ENCODE results near the gene COPA.
A peak's percentile ranks its signal among the peaks of the same experiment; 100 is the strongest.
"Not testable (repeated sequence)": the region's sequence is repeated elsewhere in the genome, so short reads cannot be mapped to it uniquely, and the experiment has no call there.

COPA gene

DNA sequence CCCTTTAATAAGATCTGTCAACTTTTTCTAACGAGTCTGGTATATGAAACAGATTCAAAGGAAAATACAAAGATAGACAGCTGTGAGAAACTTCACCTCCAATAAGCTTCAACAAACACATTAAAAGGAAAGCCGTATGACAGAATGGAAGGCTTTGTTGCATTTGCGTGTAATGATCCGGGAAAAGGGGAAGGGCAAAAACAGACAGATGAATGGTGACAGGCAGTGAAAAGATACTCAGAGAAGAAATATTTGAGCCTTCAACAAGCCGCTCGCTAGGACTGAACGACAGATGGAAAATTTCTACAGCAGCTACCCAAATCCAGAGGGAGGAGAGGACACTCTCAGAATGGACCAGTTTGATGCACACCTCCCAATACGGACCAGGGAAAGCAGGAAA lies 14.9 kb downstream of the COPA start:
- DNase-seq (ENCODE audit: low read depth, low spot score): no peak

DNA sequence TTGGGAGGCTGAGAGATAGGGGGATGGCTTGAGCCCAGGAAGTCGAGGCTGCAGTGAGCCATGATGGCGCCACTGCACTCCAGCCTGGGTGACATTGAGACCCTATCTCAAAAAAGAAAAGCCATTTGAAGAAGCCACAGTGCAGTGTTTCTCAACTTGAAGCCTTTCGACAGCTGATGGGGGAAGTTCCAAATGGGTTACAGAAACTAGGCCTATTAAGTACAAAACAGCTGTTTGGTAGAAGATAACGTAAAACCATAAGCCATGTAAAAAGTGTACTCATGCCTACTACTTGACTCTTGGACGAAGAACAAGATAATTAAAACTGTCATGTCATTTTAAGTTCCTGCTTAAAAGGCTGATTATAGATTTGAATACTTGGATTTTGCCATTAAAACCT lies 16.6 kb downstream of the COPA start:
- no peak for DNase-seq (ENCODE audit: low read depth, low spot score)

DNA sequence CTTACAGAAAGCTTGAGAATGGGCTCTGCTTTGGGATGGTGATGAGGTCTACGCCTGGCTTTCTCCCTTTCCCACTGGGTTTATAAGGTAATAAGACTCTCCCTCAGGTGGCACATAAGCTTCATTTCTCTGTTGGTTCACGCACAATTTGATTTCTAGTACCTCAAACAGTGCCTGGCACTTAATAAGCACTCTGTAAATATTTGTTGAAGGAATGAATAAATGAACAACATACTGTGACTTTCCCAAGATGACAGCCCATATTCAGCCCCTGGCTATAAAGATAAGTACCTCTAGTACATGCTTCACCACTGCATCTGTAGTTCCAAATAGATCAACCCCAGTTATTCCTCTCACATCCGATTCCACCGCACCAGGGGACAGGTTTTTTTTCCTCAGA lies 17.8 kb downstream of the COPA start:
- no peak for DNase-seq (ENCODE audit: low read depth, low spot score)

GRCh38 chr1:160322831-160323230 lies 20.2 kb downstream of the COPA start:
- no peak for DNase-seq (ENCODE audit: low read depth, low spot score)

GRCh38 chr1:160315359-160315758 lies 27.7 kb downstream of the COPA start:
- DNase-seq (ENCODE audit: low read depth, low spot score): no peak

GRCh38 chr1:160309571-160309970 lies 33.5 kb downstream of the COPA start:
- DNase-seq (ENCODE audit: low read depth, low spot score): no peak

- DNase-seq (ENCODE audit: low read depth, low spot score): no peak
Measured at GRCh38 chr1:160309185-160309557, 33.9 kb downstream of the COPA start.

DNA sequence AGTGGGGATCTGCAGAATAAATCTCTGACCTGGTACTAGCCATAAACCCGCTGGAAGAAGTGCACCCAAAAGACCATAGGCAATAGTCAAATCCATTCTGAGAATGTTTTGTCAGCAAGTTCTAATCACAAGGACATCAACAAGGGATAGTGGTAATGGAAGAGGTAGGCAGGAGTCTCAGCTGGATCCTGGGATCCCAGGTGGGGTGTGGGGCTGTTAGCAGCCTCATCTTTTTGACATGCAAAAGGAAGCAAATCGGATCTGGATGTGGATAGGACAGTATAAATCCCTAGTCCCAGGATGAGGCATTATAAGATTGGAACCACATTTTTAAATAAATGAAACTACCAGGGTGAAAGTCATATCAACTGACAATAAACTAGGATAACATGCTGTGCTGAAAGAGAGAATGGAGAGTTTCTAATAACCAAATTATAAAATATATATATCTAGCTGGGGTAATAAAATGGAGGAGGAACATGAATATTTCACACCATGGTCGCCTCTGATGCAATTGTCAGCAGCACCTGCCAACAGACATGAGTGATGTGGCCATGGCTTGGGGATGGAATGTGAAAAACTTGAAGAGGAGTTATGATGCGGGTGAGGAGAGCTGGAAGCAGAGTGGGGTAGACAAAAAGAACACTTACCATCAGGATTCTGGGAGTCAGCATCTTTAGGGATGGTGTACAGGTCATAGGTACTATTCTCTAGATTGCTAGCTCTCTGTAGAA lies 34.4 kb downstream of the COPA start:
- no peak for DNase-seq (ENCODE audit: low read depth, low spot score)

GRCh38 chr1:160307118-160307791 lies 35.8 kb downstream of the COPA start:
- DNase-seq (ENCODE audit: low read depth, low spot score): no peak

- DNase-seq (ENCODE audit: low read depth, low spot score): no peak
Measured at GRCh38 chr1:160300173-160300572, 42.9 kb downstream of the COPA start.

- no peak for DNase-seq (ENCODE audit: low read depth, low spot score)
Measured at GRCh38 chr1:160296036-160296435, 47.0 kb downstream of the COPA start.

GRCh38 chr1:160293020-160293968 lies 49.8 kb downstream of the COPA start:
- no peak for DNase-seq (ENCODE audit: low read depth, low spot score)

GRCh38 chr1:160291248-160292220 lies 51.5 kb downstream of the COPA start:
- peak; percentile 25 for DNase-seq (ENCODE audit: low read depth, low spot score)

GRCh38 chr1:160287769-160288168 lies 55.3 kb downstream of the COPA start:
- DNase-seq (ENCODE audit: low read depth, low spot score): not testable (repeated sequence)

DNA sequence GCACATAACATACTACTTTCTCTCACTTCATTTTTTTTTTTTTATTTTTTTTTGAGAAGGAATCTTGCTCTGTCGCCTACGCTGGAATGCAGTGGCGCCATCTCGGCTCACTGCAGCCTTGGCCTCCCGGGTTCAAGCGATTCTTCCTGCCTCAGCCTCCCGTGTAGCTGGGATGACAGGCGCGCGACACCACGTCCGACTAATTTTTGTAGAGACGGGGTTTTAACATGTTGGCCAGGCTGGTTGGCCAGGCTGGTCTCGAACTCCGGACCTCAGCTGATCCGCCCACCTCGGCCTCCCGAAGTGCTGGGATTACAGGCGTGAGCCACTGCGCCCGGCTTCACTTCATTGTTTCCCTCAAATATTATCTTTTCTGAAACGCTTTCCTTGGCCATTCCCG lies 57.5 kb downstream of the COPA start:
- no peak for DNase-seq (ENCODE audit: low read depth, low spot score)

GRCh38 chr1:160284782-160285344 lies 58.2 kb downstream of the COPA start, which contains the start of gene PEX19:
Gene PEX19 (minus strand): TSS chr1:160285133. CDS start chr1:160285124, 9 bp downstream.
- DNase-seq (ENCODE audit: low read depth, low spot score): peak; percentile 90

GRCh38 chr1:160284220-160284781 lies 58.7 kb downstream of the COPA start:
- no peak for DNase-seq (ENCODE audit: low read depth, low spot score)

GRCh38 chr1:160282807-160283206 lies 60.2 kb downstream of the COPA start:
- no peak for DNase-seq (ENCODE audit: low read depth, low spot score)

DNA sequence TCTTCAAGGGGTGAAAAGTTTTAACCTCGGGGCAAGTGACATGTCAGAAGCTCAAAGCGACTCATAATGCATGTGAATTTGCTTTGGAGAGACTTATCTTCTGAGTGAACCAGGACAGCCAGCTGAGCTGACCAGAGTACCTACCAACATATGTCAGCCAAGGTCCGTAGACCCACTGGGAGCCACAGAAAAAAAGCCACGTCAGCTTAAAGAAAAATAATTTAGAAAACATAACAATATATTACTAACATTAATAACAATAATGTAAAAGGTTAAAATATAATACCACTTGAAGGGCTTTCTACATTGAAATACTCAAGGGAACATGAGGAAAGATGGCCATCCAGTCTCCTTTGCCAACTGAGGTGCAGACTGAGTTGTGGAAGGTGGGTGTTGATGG lies 65.1 kb downstream of the COPA start:
- no peak for DNase-seq (ENCODE audit: low read depth, low spot score)

- DNase-seq (ENCODE audit: low read depth, low spot score): no peak
Measured at GRCh38 chr1:160277330-160277729, 65.7 kb downstream of the COPA start.

All from activated naive CD8-positive, alpha-beta T cell treated with anti-CD3 and anti-CD28 coated beads, Interleukin-2, amount 50 U/mL, for 16 hours (primary cell).